Measurements from ENCODE around the gene C6. TPM values are rescaled to one million over a fixed set of nuclear protein-coding genes. Genes with fewer than 3 reads are reported as not detected.

The C6 gene
- total RNA-seq, 1 donor from 2014 or later, result 9.8 TPM

GRCh38 chr5:41172012-41172411 lies 41.3 kb downstream of the C6 start:
- no peaks in the 10 kb centered on the region for H3K27me3 ChIP-seq (ENCODE audit: low read depth)
- no peak for DNase-seq
- no peak overlapping the region for H3K27ac ChIP-seq
- no peak overlapping the region for H3K4me3 ChIP-seq
- no peaks in the 10 kb centered on the region for H3K4me1 ChIP-seq
- no peak for TF ChIP-seq CTCF (IDR thresholded peaks at IDR 0.05)
- ATAC-seq, result no peak
- H3K9me3 ChIP-seq, result no peaks in the 10 kb centered on the region
- no peaks in the 10 kb centered on the region for H3K36me3 ChIP-seq
- intact Hi-C loops (cut with DNase I), result no loop called here

GRCh38 chr5:41161271-41161670 lies 52.1 kb downstream of the C6 start:
- Histone ChIP-seq H3K27me3 (ENCODE audit: low read depth) (no peaks in the 10 kb centered on the region), H3K36me3 (no peaks in the 10 kb centered on the region), H3K4me1 (no peaks in the 10 kb centered on the region), H3K9me3 (no peaks in the 10 kb centered on the region), H3K27ac (no peak overlapping the region), H3K4me3 (no peak overlapping the region)
- TF ChIP-seq CTCF (IDR thresholded peaks at IDR 0.05), result no peak
- ATAC-seq, result no peak
- no peak for DNase-seq
- intact Hi-C loops (cut with DNase I), result no loop called here

GRCh38 chr5:41157272-41157894 lies 55.9 kb downstream of the C6 start:
- no peak for TF ChIP-seq CTCF (IDR thresholded peaks at IDR 0.05)
- H3K27me3 ChIP-seq (ENCODE audit: low read depth), result no peaks in the 10 kb centered on the region
- intact Hi-C loops (cut with DNase I), result no loop called here
- DNase-seq (no peak), ATAC-seq (no peak)
- no peaks in the 10 kb centered on the region for H3K9me3 ChIP-seq
- H3K4me3 ChIP-seq, result no peak overlapping the region
- H3K4me1 ChIP-seq, result no peaks in the 10 kb centered on the region
- H3K27ac ChIP-seq, result no peak overlapping the region
- no peaks in the 10 kb centered on the region for H3K36me3 ChIP-seq

GRCh38 chr5:41156739-41157138 lies 56.6 kb downstream of the C6 start:
- Histone ChIP-seq H3K36me3 (no peaks in the 10 kb centered on the region), H3K4me1 (no peaks in the 10 kb centered on the region), H3K4me3 (no peak overlapping the region), H3K9me3 (no peaks in the 10 kb centered on the region), H3K27me3 (ENCODE audit: low read depth) (no peaks in the 10 kb centered on the region), H3K27ac (no peak overlapping the region)
- DNase-seq (no peak), ATAC-seq (peak in 1 of 2 donors; percentile 37)
- intact Hi-C loops (cut with DNase I), result no loop called here
- TF ChIP-seq CTCF (IDR thresholded peaks at IDR 0.05), result no peak

GRCh38 chr5:41154491-41154890 lies 58.8 kb downstream of the C6 start:
- ATAC-seq (peak in 1 of 2 donors; percentile 56), DNase-seq (no peak)
- intact Hi-C loops (cut with DNase I), result no loop called here
- H3K27me3 ChIP-seq (ENCODE audit: low read depth), result no peaks in the 10 kb centered on the region
- H3K36me3 ChIP-seq, result no peaks in the 10 kb centered on the region
- no peaks in the 10 kb centered on the region for H3K4me1 ChIP-seq
- no peak overlapping the region for H3K27ac ChIP-seq
- no peak overlapping the region for H3K4me3 ChIP-seq
- no peaks in the 10 kb centered on the region for H3K9me3 ChIP-seq
- TF ChIP-seq CTCF (IDR thresholded peaks at IDR 0.05), result no peak

Measured in lower lobe of right lung (tissue), 2 donors.